Measurements from ENCODE around the gene PAF1. TPM values are rescaled to one million over a fixed set of nuclear protein-coding genes. Genes with fewer than 3 reads are reported as not detected.

PAF1 gene
- total and polyA plus RNA-seq, 2 of the 13 experiments (the other 11 are each of a cell fraction or from before 2014, with no cell fraction given), result 30.2 to 31.1 TPM

- TF ChIP-seq HDAC1 (CRISPR knock-in tag; IDR thresholded peaks at IDR 0.05) (peak; percentile 27; the same call in 1 of the 2 replicates), TEAD2 (CRISPR knock-in tag; IDR thresholded peaks at IDR 0.05) (no peak), CSRNP2 (CRISPR knock-in tag; conservative IDR thresholded peaks at IDR 0.05; ENCODE audit: low read depth) (no peak), HDAC6 (IDR thresholded peaks at IDR 0.05; ENCODE audit: low read depth, low read length) (no peak), ZNF7 (CRISPR knock-in tag; IDR thresholded peaks at IDR 0.05) (no peak; the same call in 1 of the 2 replicates), SP4 (CRISPR knock-in tag; IDR thresholded peaks at IDR 0.05) (peak; percentile 7; the same call in 1 of the 2 replicates), ZNF761 (CRISPR knock-in tag; conservative IDR thresholded peaks at IDR 0.05) (0 out of 2 replicates have a peak, but pooled peaks have one; percentile 16), NR0B2 (CRISPR knock-in tag; IDR thresholded peaks at IDR 0.05) (no peak), ERF (CRISPR knock-in tag; IDR thresholded peaks at IDR 0.05) (no peak), POLR2AphosphoS2 (IDR thresholded peaks at IDR 0.05; ENCODE audit: low read depth, low read length) (no peak; the same call in 1 of the 2 replicates), PRDM15 (CRISPR knock-in tag; IDR thresholded peaks at IDR 0.05) (0 out of 2 replicates have a peak, but pooled peaks have one; percentile 24), SOX5 (CRISPR knock-in tag; IDR thresholded peaks at IDR 0.05; ENCODE audit: borderline replicate concordance) (no peak), ZBTB7B (CRISPR knock-in tag; IDR thresholded peaks at IDR 0.05) (peak; percentile 29; the same call in 1 of the 2 replicates), FOXK1 (CRISPR knock-in tag; IDR thresholded peaks at IDR 0.05; ENCODE audit: borderline replicate concordance, low read depth) (no peak), ZNF781 (CRISPR knock-in tag; IDR thresholded peaks at IDR 0.05; ENCODE audit: borderline replicate concordance, not compliant biosample characterization) (peak; percentile 31), ZNF687 (CRISPR knock-in tag; IDR thresholded peaks at IDR 0.05) (no peak)
Observed at GRCh38 chr19:39409208-39410016, 18.5 kb upstream of the PAF1 start (continued).

Data from HepG2 (cell line).